ENCODE data around the gene BAG5.

Gene BAG5

GRCh38 chr14:103563844-103564505, 1.5 kb upstream of the BAG5 start:
- no peak for DNase-seq (ENCODE audit: low read depth in 2 of 2)

- DNase-seq (ENCODE audit: low read depth in 2 of 2) = no peak
Measured at GRCh38 chr14:103563226-103563620, 766 bp upstream of the BAG5 start.

- no peak for DNase-seq (ENCODE audit: low read depth in 2 of 2)
Measured at GRCh38 chr14:103562179-103562428, 353 bp downstream of the BAG5 start.

- no peak for DNase-seq (ENCODE audit: low read depth in 2 of 2)
Measured at GRCh38 chr14:103561381-103562178, 877 bp downstream of the BAG5 start.

- DNase-seq (ENCODE audit: low read depth in 2 of 2) = no peak
Measured at GRCh38 chr14:103560691-103561090, 1.8 kb downstream of the BAG5 start.

- no peak for DNase-seq (ENCODE audit: low read depth in 2 of 2)
Measured at GRCh38 chr14:103559766-103560165, 2.7 kb downstream of the BAG5 start.

GRCh38 chr14:103558071-103558882, 4.2 kb downstream of the BAG5 start:
- DNase-seq (ENCODE audit: low read depth in 2 of 2) = no peak

- DNase-seq (ENCODE audit: low read depth in 2 of 2) = no peak
Measured at GRCh38 chr14:103556946-103557758, 5.3 kb downstream of the BAG5 start.

- no peak for DNase-seq (ENCODE audit: low read depth in 2 of 2)
Measured at GRCh38 chr14:103555559-103556337, 6.7 kb downstream of the BAG5 start.

GRCh38 chr14:103552846-103553210, 9.6 kb downstream of the BAG5 start:
- DNase-seq (ENCODE audit: low read depth in 2 of 2) = no peak

- no peak for DNase-seq (ENCODE audit: low read depth in 2 of 2)
Measured at GRCh38 chr14:103552011-103552845, 10.2 kb downstream of the BAG5 start.

- DNase-seq (ENCODE audit: low read depth in 2 of 2) = no peak
Measured at GRCh38 chr14:103551338-103551762, 11.1 kb downstream of the BAG5 start.

GRCh38 chr14:103550451-103551337, 11.8 kb downstream of the BAG5 start:
- DNase-seq (ENCODE audit: low read depth in 2 of 2) = no peak

- DNase-seq (ENCODE audit: low read depth in 2 of 2) = no peak
Measured at GRCh38 chr14:103549361-103550311, 12.8 kb downstream of the BAG5 start.

GRCh38 chr14:103548463-103549351, 13.8 kb downstream of the BAG5 start:
- DNase-seq (ENCODE audit: low read depth in 2 of 2) = no peak

GRCh38 chr14:103547941-103548462, 14.5 kb downstream of the BAG5 start:
- no peak for DNase-seq (ENCODE audit: low read depth in 2 of 2)

GRCh38 chr14:103547455-103547940, 15.0 kb downstream of the BAG5 start:
- no peak for DNase-seq (ENCODE audit: low read depth in 2 of 2)
